HCT116 (cell line): ENCODE measurements around the gene PCDH9. TPM values are rescaled to one million over a fixed set of nuclear protein-coding genes. Genes with fewer than 3 reads are reported as not detected.

Source experiments
- ATAC-seq: fragments of 200-7000 bp; cut with Tn5 transposase; 2 replicates; pipeline ENCODE4 v1.9.1; 2020; ENCODE audit warnings: mild to moderate bottlenecking, moderate library complexity
- BruUV-seq: library from RNA; stranded (reverse); fragments of 400-500 nt; replicated peaks from 2 replicates; lab custom pipeline; 2021; lab: Mats Ljungman, UMichigan
- CTCF ChIA-PET: fragments of 300-600 bp; sonication (Branson Sonifier 250); formaldehyde crosslinking; loops from one replicate; lab custom pipeline; 2021; ENCODE audit warnings: antibody characterized with exemption; lab: Charles Lee
- POLR2A ChIA-PET: fragments of 300-600, 350-600 bp; sonication (Branson Sonifier 250); formaldehyde crosslinking; loops from one replicate; lab custom pipeline; 2021; ENCODE audit warnings: antibody characterized with exemption; lab: Charles Lee
- RAD21 ChIA-PET, 2 experiments: fragments of 300-600 bp; sonication (Branson Sonifier 250); formaldehyde crosslinking; loops; one replicate each; lab custom pipeline; 2023; ENCODE audit warnings: low total read pairs in 2 of 2; ENCODE audit not compliant: uncharacterized antibody in 2 of 2, unreplicated experiment in 2 of 2, low non-redundant PET in 1 of 2; lab: Charles Lee
- DNase-seq: peaks from one replicate; pipeline ENCODE4 v3.0.0-alpha.2; 2010; ENCODE audit warnings: low read depth, low spot score
- H2AFZ ChIP-seq: fragments of 200-600 bp; shearing (Covaris generic), sonication (generic); 2 replicates; pipeline ENCODE4 v1.6.1; 2017; ENCODE audit warnings: low read depth, mixed run types, mixed read lengths, antibody characterized with exemption, low read length; ENCODE audit not compliant: poor library complexity, severe bottlenecking
- H3K27ac ChIP-seq: 2 replicates; pipeline ENCODE4 v1.5.1; 2012; ENCODE audit warnings: low read depth, low read length
- H3K27me3 ChIP-seq: fragments of 200-600 bp; sonication (generic); 2 replicates; pipeline ENCODE4 v1.6.1; 2016; ENCODE audit warnings: mixed run types, low read length, mixed read lengths; ENCODE audit not compliant: insufficient read depth
- H3K36me3 ChIP-seq, 2 experiments: fragments of 200-500 bp in 1 of 2; fragments of 200-600 bp in 1 of 2; sonication (Bioruptor generic) in 1 of 2; sonication (generic) in 1 of 2; 2 replicates each; pipeline versions ENCODE4 v1.5.1 to v1.6.1; 2014 to 2016; ENCODE audit warnings: low read length in 2 of 2, inconsistent platforms in 1 of 2, mixed read lengths in 1 of 2, mixed run types in 1 of 2; ENCODE audit not compliant: insufficient read depth in 2 of 2, control insufficient read depth in 1 of 2
- H3K4me1 ChIP-seq, 2 experiments: fragments of 200-600 bp in 1 of 2; sonication (generic) in 1 of 2; 2 replicates each; pipeline versions ENCODE4 v1.5.1 to v1.6.1; 2012 to 2017; ENCODE audit warnings: low read length in 2 of 2, inconsistent platforms in 1 of 2, mild to moderate bottlenecking in 1 of 2, mixed read lengths in 1 of 2, mixed run types in 1 of 2, moderate library complexity in 1 of 2; ENCODE audit not compliant: insufficient read depth in 2 of 2, control insufficient read depth in 1 of 2
- H3K4me2 ChIP-seq: fragments of 200-600 bp; sonication (generic); 2 replicates; pipeline ENCODE4 v1.6.1; 2017; ENCODE audit warnings: mixed run types, low read length, mixed read lengths
- H3K4me3 ChIP-seq, 2 experiments: fragments of 200-600 bp in 1 of 2; sonication (generic) in 1 of 2; replicated peaks in 1 of 2; 2 replicates each; pipeline ENCODE4 v1.5.1; 2011 to 2016; ENCODE audit warnings: low read length in 2 of 2, control low read depth in 1 of 2, low read depth in 1 of 2, mild to moderate bottlenecking in 1 of 2, mixed read lengths in 1 of 2, mixed run types in 1 of 2
- H3K79me2 ChIP-seq: fragments of 200-600 bp; sonication (generic); 2 replicates; pipeline ENCODE4 v1.6.1; 2017; ENCODE audit warnings: mild to moderate bottlenecking, mixed run types, low read length, moderate library complexity, mixed read lengths; ENCODE audit not compliant: insufficient read depth
- H3K9ac ChIP-seq: fragments of 200-600 bp; sonication (generic); 2 replicates; pipeline ENCODE4 v1.6.1; 2016; ENCODE audit warnings: low read length, mixed read lengths
- H3K9me2 ChIP-seq: fragments of 200-600 bp; sonication (generic), shearing (Covaris generic); 2 replicates; pipeline ENCODE4 v1.6.1; 2017; ENCODE audit warnings: mixed run types, mild to moderate bottlenecking, moderate library complexity; ENCODE audit not compliant: insufficient read depth
- H3K9me3 ChIP-seq, 2 experiments: fragments of 200-500 bp in 1 of 2; fragments of 200-600 bp in 1 of 2; sonication (Bioruptor generic) in 1 of 2; sonication (generic) in 1 of 2; 2 replicates each; pipeline ENCODE4 v1.6.1; 2014 to 2017; ENCODE audit warnings: low read length in 2 of 2, mixed read lengths in 2 of 2, inconsistent platforms in 1 of 2, low read depth in 1 of 2, mild to moderate bottlenecking in 1 of 2, mixed run types in 1 of 2, moderate library complexity in 1 of 2; ENCODE audit not compliant: control insufficient read depth in 1 of 2, insufficient read depth in 1 of 2
- H4K20me1 ChIP-seq: fragments of 200-600 bp; sonication (generic), shearing (Covaris generic); 2 replicates; pipeline ENCODE4 v1.6.1; 2017; ENCODE audit warnings: mixed run types, mild to moderate bottlenecking, moderate library complexity; ENCODE audit not compliant: insufficient read depth
- CBX3 ChIP-seq: IDR thresholded peaks from 2 replicates; pipeline ENCODE4 v1.6.1; 2012; ENCODE audit warnings: low read depth
- CEBPB ChIP-seq: IDR thresholded peaks from 2 replicates; pipeline ENCODE4 v1.6.1; 2012; ENCODE audit warnings: low read depth
- CTCF ChIP-seq, 3 experiments: fragments of 200-600 bp in 1 of 3; sonication (generic) in 1 of 3; IDR thresholded peaks in 2 of 3; conservative IDR thresholded peaks in 1 of 3; 2 replicates each; pipeline ENCODE4 v1.5.1; 2012 to 2017; ENCODE audit warnings: low read depth in 2 of 3, low read length in 2 of 3, antibody characterized with exemption in 1 of 3, borderline replicate concordance in 1 of 3, control low read depth in 1 of 3, mild to moderate bottlenecking in 1 of 3, mixed read lengths in 1 of 3, mixed run types in 1 of 3, moderate library complexity in 1 of 3; ENCODE audit not compliant: insufficient read depth in 1 of 3
- EZH2phosphoT487 ChIP-seq: fragments of 200-600 bp; IDR thresholded peaks from 2 replicates; pipeline ENCODE4 v1.6.1; 2018; ENCODE audit warnings: antibody characterized with exemption, borderline replicate concordance
- POLR2A ChIP-seq: IDR thresholded peaks from 2 replicates; pipeline ENCODE4 v1.7.0; 2011; ENCODE audit warnings: borderline replicate concordance; ENCODE audit not compliant: insufficient read depth, insufficient read length; ENCODE audit errors: extremely low read depth
- RAD21 ChIP-seq: IDR thresholded peaks from 2 replicates; pipeline ENCODE4 v1.6.1; 2012; ENCODE audit warnings: low read depth, mild to moderate bottlenecking
- SP1 ChIP-seq: IDR thresholded peaks from 2 replicates; pipeline ENCODE4 v1.6.1; 2012; ENCODE audit warnings: low read depth
- SRF ChIP-seq: IDR thresholded peaks from 2 replicates; pipeline ENCODE4 v1.6.1; 2012; ENCODE audit warnings: low read depth
- YY1 ChIP-seq: IDR thresholded peaks from 2 replicates; pipeline ENCODE4 v1.6.1; 2011; ENCODE audit warnings: low read length, low read depth, moderate library complexity, mild to moderate bottlenecking; ENCODE audit not compliant: insufficient replicate concordance; ENCODE audit errors: extremely low read depth
- ZBTB33 ChIP-seq: IDR thresholded peaks from 2 replicates; pipeline ENCODE4 v1.6.1; 2011; ENCODE audit warnings: mild to moderate bottlenecking, low read length, moderate library complexity; ENCODE audit not compliant: insufficient replicate concordance; ENCODE audit errors: extremely low read depth
- intact Hi-C: fragments of 100-400 bp; cut with micrococcal nuclease; formaldehyde crosslinking; loops from 2 replicates; pipeline ENCODE4 v1.10.0; 2022
- total RNA-seq: library from RNA; stranded (reverse); gene quantifications from one replicate; pipeline ENCODE4 v1.2.1, GENCODE V29; 2021; ENCODE audit not compliant: unreplicated experiment

PCDH9 gene
- total RNA-seq, 1 experiment from 2014 or later: 0.02 TPM

- intact Hi-C loops: no loop called here
- no peak for ATAC-seq
- ChIA-PET CTCF (no interaction called here), RAD21 (no interaction called here), POLR2A (no interaction called here)
- BruUV-seq: no TSS peak
- no peak overlapping the region for H3K27ac ChIP-seq
- DNase-seq: no peak
- H3K27me3 ChIP-seq: no peaks in the 10 kb centered on the region
- TF ChIP-seq SRF (no peak), YY1 (no peak), CBX3 (no peak), EZH2phosphoT487 (no peak), SP1 (no peak), POLR2A (no peak), CTCF (IDR thresholded peaks at IDR 0.05 in 2 of 3, conservative IDR thresholded peaks at IDR 0.05 in 1 of 3; ENCODE audit: borderline replicate concordance in 1 of 3, insufficient read depth in 1 of 3, low read depth in 2 of 3, low read length in 2 of 3) (no peak), RAD21 (no peak), ZBTB33 (no peak), CEBPB (no peak)
- H3K36me3 ChIP-seq: no peaks in the 10 kb centered on the region
- no peak overlapping the region for H3K4me3 ChIP-seq
- H2AFZ ChIP-seq: no peak overlapping the region
- no peaks in the 10 kb centered on the region for H3K79me2 ChIP-seq
- no peak overlapping the region for H3K9ac ChIP-seq
- no peaks in the 10 kb centered on the region for H3K9me2 ChIP-seq
- no peaks in the 10 kb centered on the region for H3K4me1 ChIP-seq
- H3K4me2 ChIP-seq: no peak overlapping the region
- H4K20me1 ChIP-seq: no peaks in the 10 kb centered on the region
- no peaks in the 10 kb centered on the region for H3K9me3 ChIP-seq
Observed at GRCh38 chr13:66951426-66951825, 278.7 kb downstream of the PCDH9 start.
